HepG2 (cell line): ENCODE data around the gene SLC25A15. TPM values are rescaled to one million over a fixed set of nuclear protein-coding genes. Genes with fewer than 3 reads are reported as not detected.

Experiments used
- EHMT2 ChIP-seq: fragments of 200-600 bp; sonication (generic); IDR thresholded peaks from 2 replicates; pipeline ENCODE4 v1.7.0; 2017; ENCODE audit warnings: antibody characterized with exemption, low read depth, low read length, borderline replicate concordance
- HIVEP1 ChIP-seq: sonication (generic); formaldehyde crosslinking; IDR thresholded peaks from 2 replicates; pipeline ENCODE4 v1.4.0; 2020; ENCODE audit warnings: mild to moderate bottlenecking, missing genetic modification reagents
- IKZF1 ChIP-seq: fragments of 450-650 bp; IDR thresholded peaks from 2 replicates; pipeline ENCODE4 v1.7.1; 2016
- LCORL ChIP-seq, 2 experiments: fragments of 450-650 bp in 1 of 2; sonication (generic) in 1 of 2; formaldehyde crosslinking in 1 of 2; IDR thresholded peaks; 2 replicates each; pipeline versions ENCODE4 v1.5.0 to v1.6.1; 2017 to 2020; ENCODE audit warnings: antibody characterized with exemption in 1 of 2, missing genetic modification reagents in 1 of 2
- MAF1 ChIP-seq: sonication (generic); formaldehyde crosslinking; IDR thresholded peaks from 2 replicates; pipeline ENCODE4 v1.5.0; 2020; ENCODE audit warnings: missing genetic modification reagents, borderline replicate concordance
- NFKB2 ChIP-seq: sonication (generic); formaldehyde crosslinking; IDR thresholded peaks from 2 replicates; pipeline ENCODE4 v1.4.0; 2020; ENCODE audit warnings: missing genetic modification reagents, borderline replicate concordance
- PAX8 ChIP-seq: sonication (generic); formaldehyde crosslinking; IDR thresholded peaks from 2 replicates; pipeline ENCODE4 v1.8.0; 2022; ENCODE audit warnings: mild to moderate bottlenecking, missing genetic modification reagents, borderline replicate concordance
- RARG ChIP-seq: sonication (generic); formaldehyde crosslinking; IDR thresholded peaks from 2 replicates; pipeline ENCODE4 v1.4.0; 2020; ENCODE audit warnings: low read depth, mild to moderate bottlenecking, missing genetic modification reagents
- SATB2 ChIP-seq: sonication (generic); formaldehyde crosslinking; IDR thresholded peaks from 2 replicates; pipeline ENCODE4 v1.5.0; 2020; ENCODE audit warnings: missing genetic modification reagents
- SETDB1 ChIP-seq: sonication (generic); formaldehyde crosslinking; IDR thresholded peaks from 2 replicates; pipeline ENCODE4 v1.5.1; 2020; ENCODE audit warnings: missing genetic modification reagents, mild to moderate bottlenecking, borderline replicate concordance
- SPEN ChIP-seq: sonication (generic); formaldehyde crosslinking; IDR thresholded peaks from 2 replicates; pipeline ENCODE4 v1.5.1; 2020; ENCODE audit warnings: low read depth, mild to moderate bottlenecking, missing genetic modification reagents
- TOPORS ChIP-seq: sonication (generic); formaldehyde crosslinking; IDR thresholded peaks from 2 replicates; pipeline ENCODE4 v1.8.0; 2023; ENCODE audit warnings: mild to moderate bottlenecking, missing genetic modification reagents
- ZFP90 ChIP-seq: sonication (generic); formaldehyde crosslinking; IDR thresholded peaks from 2 replicates; pipeline ENCODE4 v1.8.0; 2022; ENCODE audit warnings: missing genetic modification reagents, mild to moderate bottlenecking, inconsistent platforms, borderline replicate concordance
- ZFX ChIP-seq: sonication (generic); formaldehyde crosslinking; IDR thresholded peaks from 2 replicates; pipeline ENCODE4 v1.4.0; 2020; ENCODE audit warnings: mild to moderate bottlenecking, low read depth, missing genetic modification reagents, moderate library complexity
- ZMYM3 ChIP-seq: sonication (generic); formaldehyde crosslinking; IDR thresholded peaks from 2 replicates; pipeline ENCODE4 v1.5.1; 2020; ENCODE audit warnings: mild to moderate bottlenecking, missing genetic modification reagents
- ZNF256 ChIP-seq: sonication (generic); formaldehyde crosslinking; conservative IDR thresholded peaks from 2 replicates; pipeline ENCODE4 v1.4.0; 2020; ENCODE audit warnings: missing genetic modification reagents
- ZSCAN25 ChIP-seq: sonication (generic); formaldehyde crosslinking; IDR thresholded peaks from 2 replicates; pipeline ENCODE4 v1.8.0; 2022; ENCODE audit warnings: mild to moderate bottlenecking, missing genetic modification reagents
- polyA plus RNA-seq, 8 experiments: library from polyadenylated mRNA; depleted of rRNA in 3 of 8; stranded (reverse) in 7 of 8; unstranded in 1 of 8; fragments of >200 nt; fragmentation: Illumina TruSeq in 4 of 8; extraction: Trizol in 4 of 8; gene quantifications; 2 replicates each; pipeline versions ENCODE4 v1.2.1 to v1.2.3, GENCODE V29; 2011 to 2016; ENCODE audit warnings: low read depth in 4 of 8, missing spikeins in 1 of 8, mixed read lengths in 1 of 8; ENCODE audit not compliant: insufficient read depth in 1 of 8
- total RNA-seq, 5 experiments: library from RNA; depleted of rRNA; stranded (reverse); fragments of >200 nt; fragmentation: Illumina TruSeq; extraction: Trizol; gene quantifications; 2 replicates each; pipeline ENCODE4 v1.2.3, GENCODE V29; 2016; ENCODE audit warnings: low read depth in 1 of 5
- TF ChIP-seq, protein P1 (sequence below): sonication (generic); formaldehyde crosslinking; IDR thresholded peaks from 2 replicates; pipeline ENCODE4 v1.5.0; 2020; ENCODE audit warnings: missing genetic modification reagents
- TF ChIP-seq, protein P2 (sequence below): sonication (generic); formaldehyde crosslinking; IDR thresholded peaks from 2 replicates; pipeline ENCODE4 v1.4.0; 2020; ENCODE audit warnings: mild to moderate bottlenecking, missing genetic modification reagents
- TF ChIP-seq, protein P3 (sequence below): sonication (generic); formaldehyde crosslinking; IDR thresholded peaks from 2 replicates; pipeline ENCODE4 v1.4.0; 2020; ENCODE audit warnings: missing genetic modification reagents, borderline replicate concordance
- TF ChIP-seq, protein P4 (sequence below): sonication (generic); formaldehyde crosslinking; IDR thresholded peaks from 2 replicates; pipeline ENCODE4 v1.8.1; 2023; ENCODE audit warnings: mild to moderate bottlenecking, inconsistent platforms, moderate library complexity, missing genetic modification reagents, borderline replicate concordance
- TF ChIP-seq, protein P5 (sequence below): sonication (generic); formaldehyde crosslinking; IDR thresholded peaks from 2 replicates; pipeline ENCODE4 v1.5.0; 2020; ENCODE audit warnings: mild to moderate bottlenecking, missing genetic modification reagents

Gene SLC25A15
- total and polyA plus RNA-seq, 2 of the 13 experiments (the other 11 are each of a cell fraction or from before 2014, with no cell fraction given): 17.3 to 39.1 TPM

DNA sequence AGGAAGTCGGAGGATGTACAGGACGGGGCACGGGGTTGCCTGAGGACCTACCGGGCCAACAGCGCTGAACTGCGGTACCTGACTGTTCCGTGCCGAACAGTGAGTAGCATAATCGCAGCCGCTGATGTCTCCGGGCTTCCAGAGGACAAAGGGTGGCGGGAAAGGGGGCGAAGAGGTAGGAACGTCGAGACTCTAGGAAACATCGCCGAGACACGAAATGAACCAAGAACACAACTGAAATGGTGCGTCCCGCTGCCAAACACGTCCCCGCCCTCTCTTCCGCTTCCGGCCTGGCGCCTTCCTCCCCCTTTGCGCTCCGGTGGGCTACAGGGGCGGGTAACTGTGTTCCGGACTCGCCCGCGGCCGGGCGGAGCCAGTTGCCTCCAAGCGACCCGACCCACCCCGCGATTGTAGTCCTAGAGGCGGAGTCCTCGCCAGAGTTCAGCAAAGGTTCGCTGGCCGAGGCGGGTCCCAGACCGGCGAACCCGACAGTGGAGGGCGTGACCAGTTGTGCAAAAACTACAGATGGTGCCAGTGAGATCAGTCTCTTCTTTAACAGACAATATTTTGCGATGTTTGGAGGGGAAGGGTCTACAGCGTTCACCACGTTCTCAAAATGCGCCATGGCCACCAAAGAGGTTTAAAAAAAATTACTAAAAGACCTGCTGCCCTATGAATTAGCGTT lies 18.3 kb upstream of the SLC25A15 start, which contains the start of gene MRPS31 (continued):
- TF ChIP-seq EHMT2: peak; percentile 62; the same call in 1 of the 2 replicates
- TF ChIP-seq MAF1 (CRISPR knock-in tag): peak; percentile 95
- peak; percentile 69; the same call in 1 of the 2 replicates for TF ChIP-seq ZSCAN25 (CRISPR knock-in tag)
- peak; percentile 87 for TF ChIP-seq ZMYM3
- TF ChIP-seq SATB2 (CRISPR knock-in tag): no peak
- peak; percentile 81; the same call in 1 of the 2 replicates for TF ChIP-seq ZFP90 (CRISPR knock-in tag)
- no peak for TF ChIP-seq RARG (CRISPR knock-in tag)
- peak; percentile 73; the same call in 1 of the 2 replicates for TF ChIP-seq NFKB2 (CRISPR knock-in tag)
- TF ChIP-seq TOPORS (CRISPR knock-in tag): no peak; the same call in 1 of the 2 replicates
- no peak for TF ChIP-seq SETDB1 (CRISPR knock-in tag)
- no peak for TF ChIP-seq LCORL (IDR thresholded peaks at IDR 0.05)
- TF ChIP-seq LCORL (CRISPR knock-in tag; IDR thresholded peaks at IDR 0.05): peak; percentile 89
- TF ChIP-seq ZFX (CRISPR knock-in tag): peak; percentile 85
- peak; percentile 98 for TF ChIP-seq SPEN (CRISPR knock-in tag)
- TF ChIP-seq, protein P1, sequence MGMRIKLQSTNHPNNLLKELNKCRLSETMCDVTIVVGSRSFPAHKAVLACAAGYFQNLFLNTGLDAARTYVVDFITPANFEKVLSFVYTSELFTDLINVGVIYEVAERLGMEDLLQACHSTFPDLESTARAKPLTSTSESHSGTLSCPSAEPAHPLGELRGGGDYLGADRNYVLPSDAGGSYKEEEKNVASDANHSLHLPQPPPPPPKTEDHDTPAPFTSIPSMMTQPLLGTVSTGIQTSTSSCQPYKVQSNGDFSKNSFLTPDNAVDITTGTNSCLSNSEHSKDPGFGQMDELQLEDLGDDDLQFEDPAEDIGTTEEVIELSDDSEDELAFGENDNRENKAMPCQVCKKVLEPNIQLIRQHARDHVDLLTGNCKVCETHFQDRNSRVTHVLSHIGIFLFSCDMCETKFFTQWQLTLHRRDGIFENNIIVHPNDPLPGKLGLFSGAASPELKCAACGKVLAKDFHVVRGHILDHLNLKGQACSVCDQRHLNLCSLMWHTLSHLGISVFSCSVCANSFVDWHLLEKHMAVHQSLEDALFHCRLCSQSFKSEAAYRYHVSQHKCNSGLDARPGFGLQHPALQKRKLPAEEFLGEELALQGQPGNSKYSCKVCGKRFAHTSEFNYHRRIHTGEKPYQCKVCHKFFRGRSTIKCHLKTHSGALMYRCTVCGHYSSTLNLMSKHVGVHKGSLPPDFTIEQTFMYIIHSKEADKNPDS (CRISPR knock-in tag): no peak
- TF ChIP-seq ZNF256 (CRISPR knock-in tag): peak; percentile 49; the same call in 1 of the 2 replicates
- TF ChIP-seq PAX8 (CRISPR knock-in tag): peak; percentile 47; the same call in 1 of the 2 replicates
- no peak for TF ChIP-seq IKZF1
- TF ChIP-seq, protein P2, sequence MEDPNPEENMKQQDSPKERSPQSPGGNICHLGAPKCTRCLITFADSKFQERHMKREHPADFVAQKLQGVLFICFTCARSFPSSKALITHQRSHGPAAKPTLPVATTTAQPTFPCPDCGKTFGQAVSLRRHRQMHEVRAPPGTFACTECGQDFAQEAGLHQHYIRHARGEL: no peak
- TF ChIP-seq, protein P3, sequence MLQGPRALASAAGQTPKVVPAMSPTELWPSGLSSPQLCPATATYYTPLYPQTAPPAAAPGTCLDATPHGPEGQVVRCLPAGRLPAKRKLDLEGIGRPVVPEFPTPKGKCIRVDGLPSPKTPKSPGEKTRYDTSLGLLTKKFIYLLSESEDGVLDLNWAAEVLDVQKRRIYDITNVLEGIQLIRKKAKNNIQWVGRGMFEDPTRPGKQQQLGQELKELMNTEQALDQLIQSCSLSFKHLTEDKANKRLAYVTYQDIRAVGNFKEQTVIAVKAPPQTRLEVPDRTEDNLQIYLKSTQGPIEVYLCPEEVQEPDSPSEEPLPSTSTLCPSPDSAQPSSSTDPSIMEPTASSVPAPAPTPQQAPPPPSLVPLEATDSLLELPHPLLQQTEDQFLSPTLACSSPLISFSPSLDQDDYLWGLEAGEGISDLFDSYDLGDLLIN (CRISPR knock-in tag): 0 out of 2 replicates have a peak, but pooled peaks have one; percentile 42
- TF ChIP-seq, protein P4, sequence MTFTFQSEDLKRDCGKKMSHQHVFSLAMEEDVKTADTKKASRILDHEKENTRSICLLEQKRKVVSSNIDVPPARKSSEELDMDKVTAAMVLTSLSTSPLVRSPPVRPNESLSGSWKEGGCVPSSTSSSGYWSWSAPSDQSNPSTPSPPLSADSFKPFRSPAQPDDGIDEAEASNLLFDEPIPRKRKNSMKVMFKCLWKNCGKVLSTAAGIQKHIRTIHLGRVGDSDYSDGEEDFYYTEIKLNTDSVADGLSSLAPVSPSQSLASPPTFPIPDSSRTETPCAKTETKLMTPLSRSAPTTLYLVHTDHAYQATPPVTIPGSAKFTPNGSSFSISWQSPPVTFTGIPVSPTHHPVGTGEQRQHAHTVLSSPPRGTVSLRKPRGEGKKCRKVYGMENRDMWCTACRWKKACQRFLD (CRISPR knock-in tag): 0 out of 2 replicates have a peak, but pooled peaks have one; percentile 63
- TF ChIP-seq HIVEP1 (CRISPR knock-in tag): peak; percentile 71
- TF ChIP-seq, protein P5, sequence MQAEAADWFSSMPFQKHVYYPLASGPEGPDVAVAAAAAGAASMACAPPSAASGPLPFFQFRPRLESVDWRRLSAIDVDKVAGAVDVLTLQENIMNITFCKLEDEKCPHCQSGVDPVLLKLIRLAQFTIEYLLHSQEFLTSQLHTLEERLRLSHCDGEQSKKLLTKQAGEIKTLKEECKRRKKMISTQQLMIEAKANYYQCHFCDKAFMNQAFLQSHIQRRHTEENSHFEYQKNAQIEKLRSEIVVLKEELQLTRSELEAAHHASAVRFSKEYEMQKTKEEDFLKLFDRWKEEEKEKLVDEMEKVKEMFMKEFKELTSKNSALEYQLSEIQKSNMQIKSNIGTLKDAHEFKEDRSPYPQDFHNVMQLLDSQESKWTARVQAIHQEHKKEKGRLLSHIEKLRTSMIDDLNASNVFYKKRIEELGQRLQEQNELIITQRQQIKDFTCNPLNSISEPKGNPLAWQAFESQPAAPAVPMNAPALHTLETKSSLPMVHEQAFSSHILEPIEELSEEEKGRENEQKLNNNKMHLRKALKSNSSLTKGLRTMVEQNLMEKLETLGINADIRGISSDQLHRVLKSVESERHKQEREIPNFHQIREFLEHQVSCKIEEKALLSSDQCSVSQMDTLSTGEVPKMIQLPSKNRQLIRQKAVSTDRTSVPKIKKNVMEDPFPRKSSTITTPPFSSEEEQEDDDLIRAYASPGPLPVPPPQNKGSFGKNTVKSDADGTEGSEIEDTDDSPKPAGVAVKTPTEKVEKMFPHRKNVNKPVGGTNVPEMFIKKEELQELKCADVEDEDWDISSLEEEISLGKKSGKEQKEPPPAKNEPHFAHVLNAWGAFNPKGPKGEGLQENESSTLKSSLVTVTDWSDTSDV (CRISPR knock-in tag): no peak; the same call in 1 of the 2 replicates
